ENCODE measurements around the gene KRT17. TPM values are rescaled to one million over a fixed set of nuclear protein-coding genes. Genes with fewer than 3 reads are reported as not detected.
"Not testable (repeated sequence)": the region's sequence is repeated elsewhere in the genome, so short reads cannot be mapped to it uniquely, and the experiment has no call there.

Gene KRT17
- polyA plus RNA-seq, 1 experiment, result 34.7 TPM

DNA sequence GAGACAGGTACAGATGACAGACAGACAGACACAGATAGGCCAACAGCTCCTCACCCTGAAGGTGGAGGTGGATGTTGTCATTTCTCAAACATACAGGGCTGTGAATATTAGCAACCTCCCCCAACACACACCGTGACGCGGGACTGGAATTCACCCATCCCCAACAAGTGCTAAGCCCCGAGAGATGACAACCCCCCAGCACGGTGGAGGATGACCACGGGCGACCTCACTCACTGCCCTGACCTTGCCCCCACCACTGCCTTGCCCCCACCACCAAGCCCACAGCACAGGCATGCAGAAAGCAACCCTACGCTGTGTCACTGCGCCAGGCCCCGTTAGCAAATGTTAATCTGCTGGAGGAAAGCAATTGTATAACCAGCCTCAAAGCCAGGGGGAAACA, 4.9 kb upstream of the KRT17 start:
- Histone ChIP-seq H3K4me3 (ENCODE audit: low read depth, low read length) (no peak overlapping the region), H3K27me3 (ENCODE audit: control insufficient read depth, insufficient read depth, low read length) (no peaks in the 10 kb centered on the region), H3K36me3 (ENCODE audit: control insufficient read depth, insufficient read depth, low read length) (no peaks in the 10 kb centered on the region)
- CTCF ChIA-PET, result interaction anchor here (0.8 to 2.2 kb wide), 2 partner anchors 19 to 80 kb away, joined by 3 to 9 read pairs; no protein-coding TSS in a partner anchor
- TF ChIP-seq, protein P1, sequence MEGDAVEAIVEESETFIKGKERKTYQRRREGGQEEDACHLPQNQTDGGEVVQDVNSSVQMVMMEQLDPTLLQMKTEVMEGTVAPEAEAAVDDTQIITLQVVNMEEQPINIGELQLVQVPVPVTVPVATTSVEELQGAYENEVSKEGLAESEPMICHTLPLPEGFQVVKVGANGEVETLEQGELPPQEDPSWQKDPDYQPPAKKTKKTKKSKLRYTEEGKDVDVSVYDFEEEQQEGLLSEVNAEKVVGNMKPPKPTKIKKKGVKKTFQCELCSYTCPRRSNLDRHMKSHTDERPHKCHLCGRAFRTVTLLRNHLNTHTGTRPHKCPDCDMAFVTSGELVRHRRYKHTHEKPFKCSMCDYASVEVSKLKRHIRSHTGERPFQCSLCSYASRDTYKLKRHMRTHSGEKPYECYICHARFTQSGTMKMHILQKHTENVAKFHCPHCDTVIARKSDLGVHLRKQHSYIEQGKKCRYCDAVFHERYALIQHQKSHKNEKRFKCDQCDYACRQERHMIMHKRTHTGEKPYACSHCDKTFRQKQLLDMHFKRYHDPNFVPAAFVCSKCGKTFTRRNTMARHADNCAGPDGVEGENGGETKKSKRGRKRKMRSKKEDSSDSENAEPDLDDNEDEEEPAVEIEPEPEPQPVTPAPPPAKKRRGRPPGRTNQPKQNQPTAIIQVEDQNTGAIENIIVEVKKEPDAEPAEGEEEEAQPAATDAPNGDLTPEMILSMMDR (IDR thresholded peaks at IDR 0.05; ENCODE audit: insufficient read depth, low read depth, low read length), result no peak
- POLR2A ChIA-PET, result no interaction called here
- DNase-seq (ENCODE audit: low read depth), result no peak

DNA sequence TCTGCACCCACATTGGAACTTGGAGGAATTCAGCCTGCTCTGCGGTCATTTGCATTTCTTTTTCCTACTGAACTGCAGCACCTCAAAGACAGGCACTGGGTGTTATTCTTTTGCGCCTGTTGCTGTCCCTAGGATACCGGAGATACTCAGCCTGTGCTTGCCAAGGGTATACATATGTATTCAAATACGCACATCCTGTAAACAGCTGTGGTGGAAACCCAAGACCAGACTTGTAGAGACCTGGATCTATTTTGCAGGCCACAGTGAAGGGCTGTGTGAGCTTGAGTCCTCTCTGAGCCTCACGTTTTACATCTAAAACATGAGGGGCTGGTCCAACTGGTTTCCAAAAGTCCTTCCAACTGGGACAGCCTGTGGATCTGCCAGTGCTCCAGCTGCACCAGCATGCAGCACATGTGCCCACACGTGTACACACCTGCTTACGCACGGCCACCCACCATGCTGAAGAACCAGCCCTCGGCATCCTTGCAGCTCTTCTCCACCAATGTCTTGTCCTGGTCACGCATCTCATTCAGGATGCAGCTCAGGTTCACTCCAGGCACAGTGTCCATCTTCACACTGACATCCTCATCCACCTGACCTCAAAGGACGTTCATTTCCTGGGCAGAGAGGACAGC, 4.4 kb upstream of the KRT17 start:
- POLR2A ChIA-PET; H3K36me3 ChIP-seq (ENCODE audit: control insufficient read depth, insufficient read depth, low read length); H3K27me3 ChIP-seq (ENCODE audit: control insufficient read depth, insufficient read depth, low read length); DNase-seq (ENCODE audit: low read depth); H3K4me3 ChIP-seq (ENCODE audit: low read depth, low read length): not testable (repeated sequence)
- CTCF ChIA-PET, result interaction anchor here (0.8 to 2.2 kb wide), 2 partner anchors 20 to 80 kb away, joined by 3 to 9 read pairs; no protein-coding TSS in a partner anchor

DNA sequence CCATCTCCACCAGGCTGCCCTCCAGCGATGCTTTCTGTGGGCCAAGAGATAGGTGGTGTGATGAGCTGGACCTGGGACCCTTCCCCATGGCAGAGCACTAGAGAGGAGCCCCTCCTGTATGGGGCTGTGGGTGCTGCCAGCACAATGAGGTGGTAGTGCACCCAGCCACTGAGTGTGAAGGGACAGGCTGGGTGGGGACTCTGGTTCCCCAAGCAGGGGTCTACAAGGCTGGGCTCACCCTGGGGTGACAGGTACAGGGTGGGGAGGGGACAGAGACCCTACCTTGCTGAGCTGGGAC, 3.6 kb upstream of the KRT17 start:
- CTCF ChIA-PET, result interaction anchor here (1.4 to 2.2 kb wide), 2 partner anchors 21 to 79 kb away, joined by 3 to 9 read pairs; no protein-coding TSS in a partner anchor

DNA sequence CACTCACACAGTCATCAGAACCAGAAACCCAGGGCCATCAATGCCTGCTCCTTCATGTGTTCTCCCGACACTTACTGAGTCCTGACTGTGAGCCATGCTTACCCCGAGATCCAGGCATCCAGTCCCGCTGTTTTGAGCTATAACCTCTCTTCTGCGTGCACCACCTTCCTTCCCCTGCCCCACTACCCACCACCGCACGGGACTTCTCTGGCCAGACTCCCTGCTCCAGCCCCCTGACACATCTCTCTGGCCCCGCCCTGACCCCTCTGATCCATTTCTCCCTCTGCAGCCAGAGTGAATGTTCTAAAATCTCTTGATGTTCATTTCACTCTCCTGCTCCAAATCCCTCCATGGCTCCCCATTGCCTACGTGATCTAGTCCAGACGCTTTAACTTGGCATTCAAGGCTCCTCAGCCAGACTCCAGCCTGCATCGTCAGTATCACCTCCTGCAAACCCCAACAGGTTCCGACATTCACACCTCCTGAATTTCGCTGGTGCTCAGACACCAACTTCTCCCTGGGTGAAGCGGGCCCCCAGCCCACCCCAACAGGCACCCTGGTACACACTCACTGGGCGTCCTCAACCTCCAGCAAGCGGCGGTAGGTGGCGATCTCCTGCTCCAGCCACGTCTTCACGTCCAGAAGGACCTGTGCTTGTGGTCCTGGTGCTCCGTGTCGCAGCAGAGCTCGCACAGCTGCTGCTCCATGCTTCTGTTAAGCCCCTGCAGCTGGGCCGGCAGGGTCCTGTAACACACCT, 3.1 kb upstream of the KRT17 start:
- DNase-seq (ENCODE audit: low read depth), result no peak
- Histone ChIP-seq H3K27me3 (ENCODE audit: control insufficient read depth, insufficient read depth, low read length) (no peaks in the 10 kb centered on the region), H3K4me3 (ENCODE audit: low read depth, low read length) (no peak overlapping the region), H3K36me3 (ENCODE audit: control insufficient read depth, insufficient read depth, low read length) (no peaks in the 10 kb centered on the region)
- TF ChIP-seq, protein P1 (IDR thresholded peaks at IDR 0.05; ENCODE audit: insufficient read depth, low read depth, low read length), result no peak
- POLR2A ChIA-PET, result no interaction called here
- CTCF ChIA-PET, result interaction anchor here (0.6 to 1.4 kb wide), 3 partner anchors 19 to 78 kb away, joined by 3 read pairs; no protein-coding TSS in a partner anchor

More for the DNA sequence above, 3.6 kb upstream of the KRT17 start:
- H3K27me3 ChIP-seq (ENCODE audit: control insufficient read depth, insufficient read depth, low read length); POLR2A ChIA-PET; H3K4me3 ChIP-seq (ENCODE audit: low read depth, low read length); H3K36me3 ChIP-seq (ENCODE audit: control insufficient read depth, insufficient read depth, low read length); DNase-seq (ENCODE audit: low read depth): not testable (repeated sequence)

DNA sequence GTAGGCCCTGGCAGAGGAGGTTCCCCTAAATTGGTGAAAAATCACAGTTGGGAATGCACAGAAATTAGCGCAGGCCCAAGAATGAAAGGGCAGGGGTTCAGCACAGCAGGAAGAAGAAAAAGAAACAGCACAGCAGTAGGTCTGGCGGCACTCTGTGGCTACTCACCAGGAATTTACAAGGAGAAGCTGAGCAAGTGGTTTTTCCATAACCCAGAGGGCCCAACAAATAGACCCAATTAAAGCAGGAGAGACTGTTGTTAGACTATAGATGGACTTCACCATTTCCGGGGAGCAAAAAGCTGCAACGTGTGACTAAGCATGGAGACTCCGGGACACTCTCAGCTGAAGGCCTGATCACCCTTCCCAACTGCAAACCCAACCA, 2.5 kb upstream of the KRT17 start:
- POLR2A ChIA-PET; H3K4me3 ChIP-seq (ENCODE audit: low read depth, low read length); H3K27me3 ChIP-seq (ENCODE audit: control insufficient read depth, insufficient read depth, low read length); DNase-seq (ENCODE audit: low read depth); H3K36me3 ChIP-seq (ENCODE audit: control insufficient read depth, insufficient read depth, low read length): not testable (repeated sequence)
- CTCF ChIA-PET, result interaction anchor here (0.6 to 1.4 kb wide), 4 partner anchors 18 to 829 kb away, joined by 3 read pairs; no protein-coding TSS in a partner anchor

DNA sequence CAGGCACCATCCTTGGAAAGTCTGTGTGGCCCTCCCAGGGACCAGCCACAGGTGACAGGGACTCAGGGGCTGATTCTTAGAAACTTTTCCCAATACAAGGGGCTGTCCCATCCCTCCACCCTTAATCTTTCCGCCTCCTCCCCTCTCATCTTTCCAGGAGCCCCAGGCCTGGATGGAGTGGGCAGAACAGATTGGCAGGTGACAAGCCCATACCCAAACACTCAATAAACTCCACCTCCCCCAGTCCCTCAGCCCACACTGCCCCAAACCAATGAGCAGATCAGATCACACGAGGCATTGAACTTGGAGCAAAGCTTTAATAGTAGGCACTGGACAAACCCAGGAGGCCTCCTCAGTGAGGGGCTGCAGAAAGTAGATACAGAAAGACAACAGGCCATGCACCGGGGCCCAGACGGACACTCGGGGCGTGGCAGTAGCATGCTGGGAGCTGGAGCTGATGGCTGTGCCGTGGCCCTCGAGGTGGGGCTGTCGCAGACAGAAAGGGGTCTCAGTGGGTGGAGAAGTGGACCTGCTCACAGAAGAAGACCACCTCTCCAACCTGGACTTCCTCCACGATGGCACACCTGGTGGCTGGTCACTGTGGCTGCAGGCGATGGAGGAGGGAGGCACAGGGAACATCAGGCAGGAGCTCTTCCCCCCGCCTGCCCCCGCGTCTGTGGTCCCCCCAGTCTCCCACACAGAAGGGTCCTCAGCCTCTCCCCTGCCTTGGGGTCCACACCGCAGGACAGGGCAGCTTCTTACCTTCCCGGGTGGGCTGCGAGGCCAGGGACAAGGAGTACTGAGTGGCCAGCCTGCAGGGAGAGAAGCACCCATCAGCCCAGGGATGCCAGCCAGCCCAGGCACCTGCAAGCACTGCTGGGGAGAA, 1.9 kb upstream of the KRT17 start:
- CTCF ChIA-PET, result interaction anchor here (0.6 to 1.0 kb wide), 2 partner anchors 24 to 828 kb away, joined by 3 read pairs; no protein-coding TSS in a partner anchor
- H3K4me3 ChIP-seq (ENCODE audit: low read depth, low read length); POLR2A ChIA-PET; DNase-seq (ENCODE audit: low read depth); H3K27me3 ChIP-seq (ENCODE audit: control insufficient read depth, insufficient read depth, low read length); H3K36me3 ChIP-seq (ENCODE audit: control insufficient read depth, insufficient read depth, low read length): not testable (repeated sequence)

DNA sequence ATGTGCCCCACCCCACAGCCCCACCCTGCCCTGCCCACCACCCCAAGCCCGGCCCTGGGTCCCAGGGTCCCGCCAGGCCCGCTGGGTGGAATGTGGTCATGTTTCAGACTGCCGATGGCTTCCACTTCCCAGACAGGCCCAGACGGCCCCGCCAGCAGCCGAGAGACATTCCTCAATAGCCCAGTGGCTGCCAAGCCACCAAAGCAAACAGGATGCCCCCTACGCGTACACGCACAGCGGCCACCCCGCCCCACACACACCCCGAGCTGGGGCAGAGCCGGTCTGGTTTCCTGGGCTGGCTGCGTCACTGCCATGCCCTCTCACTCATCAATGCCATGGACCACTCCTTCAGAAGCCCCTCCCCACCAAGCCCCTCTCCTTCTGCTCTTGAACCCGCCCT, 1.2 kb upstream of the KRT17 start:
- no peaks in the 10 kb centered on the region for H3K27me3 ChIP-seq (ENCODE audit: control insufficient read depth, insufficient read depth, low read length)
- POLR2A ChIA-PET, result no interaction called here
- no peak overlapping the region for H3K4me3 ChIP-seq (ENCODE audit: low read depth, low read length)
- CTCF ChIA-PET, result no interaction called here
- TF ChIP-seq, protein P1 (IDR thresholded peaks at IDR 0.05; ENCODE audit: insufficient read depth, low read depth, low read length), result no peak
- DNase-seq (ENCODE audit: low read depth), result no peak
- no peaks in the 10 kb centered on the region for H3K36me3 ChIP-seq (ENCODE audit: control insufficient read depth, insufficient read depth, low read length)

DNA sequence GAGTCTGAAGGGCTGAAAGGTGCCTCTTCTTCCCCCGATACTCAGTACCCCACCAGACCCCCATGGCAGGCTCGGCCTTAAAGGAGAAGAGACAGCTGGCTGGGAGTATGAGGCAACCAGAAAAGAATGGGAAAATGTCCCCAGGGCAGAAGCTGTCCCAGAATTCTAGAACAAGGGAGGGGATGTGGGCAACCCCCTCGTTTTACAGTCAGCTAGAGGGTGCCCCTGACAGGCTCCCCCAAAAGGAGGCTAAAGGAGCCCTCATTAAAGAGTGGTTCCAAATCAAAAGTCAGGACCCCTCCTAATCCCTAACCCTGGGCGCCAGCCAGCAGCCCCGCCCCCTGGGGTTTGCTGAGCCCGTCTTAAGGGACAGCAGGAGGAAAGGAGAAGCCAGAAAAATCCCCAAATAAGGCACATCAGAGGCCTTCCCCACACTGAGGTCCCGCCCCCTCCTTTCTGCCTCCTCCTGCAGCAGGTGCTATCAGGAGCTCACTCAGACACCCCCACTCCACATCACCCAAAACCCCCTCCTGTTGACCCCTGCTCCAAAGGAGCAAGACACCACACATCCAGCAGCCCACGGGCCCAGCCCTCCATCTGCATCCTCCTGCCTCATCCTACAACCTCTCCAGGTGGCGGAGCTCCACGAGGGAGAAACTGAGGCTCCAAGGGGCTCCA, 1.1 kb downstream of the KRT17 start:
- ChIA-PET CTCF (interaction anchor here (0.6 to 3.5 kb wide), 6 partner anchors 24 to 1385 kb away, joined by 3 to 22 read pairs (median 3); no protein-coding TSS in a partner anchor), POLR2A (interaction anchor here (0.6 kb wide), 1 partner anchor 21 kb away, joined by 6 read pairs; no protein-coding TSS in a partner anchor)
- not testable (repeated sequence) for H3K27me3 ChIP-seq (ENCODE audit: control insufficient read depth, insufficient read depth, low read length); H3K36me3 ChIP-seq (ENCODE audit: control insufficient read depth, insufficient read depth, low read length); H3K4me3 ChIP-seq (ENCODE audit: low read depth, low read length); DNase-seq (ENCODE audit: low read depth)
